HepG2 (cell line): ENCODE measurements around the gene VPS26A. TPM values are rescaled to one million over a fixed set of nuclear protein-coding genes. Genes with fewer than 3 reads are reported as not detected.

Experiments used
- ATAC-seq: fragments of 200-7000 bp; cut with Tn5 transposase; 3 replicates; pipeline ENCODE4 v1.9.1; 2020; ENCODE audit warnings: mild to moderate bottlenecking, moderate library complexity
- BruUV-seq: library from RNA; stranded (reverse); fragments of 400-500 nt; replicated peaks from 2 replicates; lab custom pipeline; 2021; lab: Mats Ljungman, UMichigan
- CTCF ChIA-PET: fragments of 300-600 bp; formaldehyde crosslinking; extraction: SDS; loops from one replicate; lab custom pipeline; 2021; ENCODE audit warnings: low total read pairs, inconsistent platforms, low intra/inter-chr PET ratio; lab: Yijun Ruan, JAX
- POLR2A ChIA-PET: fragments of 350-600 bp; sonication (Branson Sonifier 250); formaldehyde crosslinking; loops from one replicate; lab custom pipeline; 2020; ENCODE audit warnings: antibody characterized with exemption, inconsistent platforms; lab: Yijun Ruan, JAX
- DNase-seq: peaks from one replicate; pipeline ENCODE4 v3.0.0-alpha.2; 2015; ENCODE audit warnings: low spot score
- FAIRE-seq: peaks from 3 replicates; lab custom pipeline; 2011; peaks lifted over from hg19 to GRCh38; lab: Jason Lieb, UNC
- H2AFZ ChIP-seq: one replicate; pipeline ENCODE4 v1.6.1; 2011; ENCODE audit warnings: low read length, inconsistent platforms
- H3K27ac ChIP-seq: fragments of 300-600 bp; 3 replicates; pipeline ENCODE4 v1.8.0; 2011; ENCODE audit warnings: mixed run types, mild to moderate bottlenecking, mixed read lengths, low read length, inconsistent platforms; ENCODE audit not compliant: insufficient read depth; ENCODE audit errors: extremely low read length
- H3K27me3 ChIP-seq, 2 experiments: fragments of 200-600 bp in 1 of 2; 2 replicates in 1 of 2; 3 replicates in 1 of 2; pipeline versions ENCODE4 v1.6.0 to v1.8.0; 2011; ENCODE audit warnings: low read length in 2 of 2, mild to moderate bottlenecking in 2 of 2, moderate library complexity in 2 of 2, inconsistent platforms in 1 of 2; ENCODE audit not compliant: insufficient read depth in 2 of 2, control insufficient read depth in 1 of 2
- H3K36me3 ChIP-seq, 2 experiments: fragments of 200-600 bp in 1 of 2; replicated peaks in 1 of 2; 2 replicates in 1 of 2; 3 replicates in 1 of 2; pipeline versions ENCODE4 v1.5.1 to v1.8.0; 2011; ENCODE audit warnings: low read length in 2 of 2, inconsistent platforms in 1 of 2; ENCODE audit not compliant: insufficient read depth in 2 of 2, control insufficient read depth in 1 of 2
- H3K4me1 ChIP-seq: 2 replicates; pipeline ENCODE4 v1.5.1; 2012; ENCODE audit warnings: low read length, inconsistent platforms; ENCODE audit not compliant: insufficient read depth
- H3K4me2 ChIP-seq: 2 replicates; pipeline ENCODE4 v1.6.0; 2011; ENCODE audit warnings: low read depth, low read length, inconsistent platforms
- H3K4me3 ChIP-seq, 3 experiments: fragments of 200-600 bp in 1 of 3; sonication (generic), shearing (Covaris generic) in 1 of 3; replicated peaks in 1 of 3; 2 replicates each; pipeline ENCODE4 v1.5.1; 2011 to 2016; ENCODE audit warnings: low read length in 3 of 3, inconsistent platforms in 2 of 3, low read depth in 2 of 3, mild to moderate bottlenecking in 2 of 3, control low read depth in 1 of 3, mixed read lengths in 1 of 3; ENCODE audit not compliant: insufficient read depth in 1 of 3
- H3K79me2 ChIP-seq: one replicate; pipeline ENCODE4 v1.6.1; 2011; ENCODE audit warnings: low read length, inconsistent platforms; ENCODE audit not compliant: insufficient read depth
- H3K9ac ChIP-seq: 2 replicates; pipeline ENCODE4 v1.6.0; 2011; ENCODE audit warnings: mild to moderate bottlenecking, low read depth, low read length, inconsistent platforms; ENCODE audit not compliant: insufficient read depth
- H3K9me3 ChIP-seq: 2 replicates; pipeline ENCODE4 v1.5.1; 2012; ENCODE audit warnings: mild to moderate bottlenecking, low read length
- H4K20me1 ChIP-seq: 2 replicates; pipeline ENCODE4 v1.6.0; 2011; ENCODE audit warnings: inconsistent platforms, mild to moderate bottlenecking, low read length, moderate library complexity; ENCODE audit not compliant: insufficient read depth
- GRHL1 ChIP-seq: sonication (generic); formaldehyde crosslinking; conservative IDR thresholded peaks from 2 replicates; pipeline ENCODE4 v1.8.0; 2022; ENCODE audit warnings: missing genetic modification reagents
- MEIS1 ChIP-seq: sonication (generic); formaldehyde crosslinking; IDR thresholded peaks from 2 replicates; pipeline ENCODE4 v1.9.0; 2021; ENCODE audit warnings: mild to moderate bottlenecking, missing genetic modification reagents, moderate library complexity, borderline replicate concordance
- RAD21 ChIP-seq: fragments of 450-650 bp; formaldehyde crosslinking; IDR thresholded peaks from 2 replicates; pipeline ENCODE4 v1.5.0; 2020; ENCODE audit warnings: mild to moderate bottlenecking
- RFX3 ChIP-seq: IDR thresholded peaks from 2 replicates; pipeline ENCODE4 v1.6.1; 2016; ENCODE audit warnings: missing biosample characterization, missing genetic modification reagents
- TEAD3 ChIP-seq: optimal IDR thresholded peaks from 2 replicates; pipeline ENCODE3; 2016; ENCODE audit warnings: borderline replicate concordance
- ZEB1 ChIP-seq: IDR thresholded peaks from 2 replicates; pipeline ENCODE4 v1.6.1; 2012; ENCODE audit warnings: mild to moderate bottlenecking, low read depth, inconsistent platforms; ENCODE audit not compliant: insufficient replicate concordance
- ZMYM4 ChIP-seq: sonication (generic); formaldehyde crosslinking; IDR thresholded peaks from 2 replicates; pipeline ENCODE4 v1.8.1; 2023; ENCODE audit warnings: mild to moderate bottlenecking, missing genetic modification reagents
- ZNF12 ChIP-seq: sonication (generic); formaldehyde crosslinking; IDR thresholded peaks from 2 replicates; pipeline ENCODE4 v1.5.0; 2020; ENCODE audit warnings: missing genetic modification reagents
- ZNF362 ChIP-seq: sonication (generic); formaldehyde crosslinking; IDR thresholded peaks from 2 replicates; pipeline ENCODE4 v1.4.0; 2020; ENCODE audit warnings: missing genetic modification reagents, mild to moderate bottlenecking, borderline replicate concordance
- ZNF788 ChIP-seq: sonication (generic); formaldehyde crosslinking; IDR thresholded peaks from 2 replicates; pipeline ENCODE4 v1.5.0; 2020; ENCODE audit warnings: mild to moderate bottlenecking, missing genetic modification reagents, borderline replicate concordance
- ZSCAN25 ChIP-seq: sonication (generic); formaldehyde crosslinking; IDR thresholded peaks from 2 replicates; pipeline ENCODE4 v1.8.0; 2022; ENCODE audit warnings: mild to moderate bottlenecking, missing genetic modification reagents
- WGBS: methylation state at CpG from one replicate; pipeline ENCODE4 v1.1.6; 2017; ENCODE audit warnings: low lambda C conversion rate; 5-methylcytosine and 5-hydroxymethylcytosine counted together
- in situ Hi-C: cut with HindIII; loops from 2 replicates; pipeline ENCODE4 v1.10.0; 2017; ENCODE audit warnings: low pct_unique_long_range_greater_than_20kb; ENCODE audit not compliant: extremely low pct_ligation_motif_present
- intact Hi-C: fragments of 100-400 bp; cut with micrococcal nuclease; formaldehyde crosslinking; loops from one replicate; pipeline ENCODE4 v1.10.0; 2022; ENCODE audit not compliant: unreplicated experiment
- polyA plus RNA-seq, 8 experiments: library from polyadenylated mRNA; depleted of rRNA in 3 of 8; stranded (reverse) in 7 of 8; unstranded in 1 of 8; fragments of >200 nt; fragmentation: Illumina TruSeq in 4 of 8; extraction: Trizol in 4 of 8; gene quantifications; 2 replicates each; pipeline versions ENCODE4 v1.2.1 to v1.2.3, GENCODE V29; 2011 to 2016; ENCODE audit warnings: low read depth in 4 of 8, missing spikeins in 1 of 8, mixed read lengths in 1 of 8; ENCODE audit not compliant: insufficient read depth in 1 of 8
- total RNA-seq, 5 experiments: library from RNA; depleted of rRNA; stranded (reverse); fragments of >200 nt; fragmentation: Illumina TruSeq; extraction: Trizol; gene quantifications; 2 replicates each; pipeline ENCODE4 v1.2.3, GENCODE V29; 2016; ENCODE audit warnings: low read depth in 1 of 5
- TF ChIP-seq, protein P1 (sequence below): sonication (generic); formaldehyde crosslinking; IDR thresholded peaks from 2 replicates; pipeline ENCODE4 v1.5.0; 2020; ENCODE audit warnings: missing genetic modification reagents
- TF ChIP-seq, protein P2 (sequence below): sonication (generic); formaldehyde crosslinking; IDR thresholded peaks from 2 replicates; pipeline ENCODE4 v1.4.0; 2020; ENCODE audit warnings: missing genetic modification reagents, borderline replicate concordance

Gene VPS26A
- total and polyA plus RNA-seq, 2 of the 13 experiments (the other 11 are each of a cell fraction or from before 2014, with no cell fraction given) = 12.9 to 32.6 TPM

GRCh38 chr10:69074532-69074931 is 49.4 kb upstream of the VPS26A start:
- no peaks in the 10 kb centered on the region for H3K79me2 ChIP-seq
- no peaks in the 10 kb centered on the region for H4K20me1 ChIP-seq
- peaks cover 14% of the 10 kb centered on the region for H3K4me1 ChIP-seq
- H3K9ac ChIP-seq = no peak overlapping the region
- in situ Hi-C loops = no loop called here
- no TSS peak for BruUV-seq
- DNase-seq (no peak), ATAC-seq (no peak), FAIRE-seq (no peak)
- H3K27me3 ChIP-seq = peaks cover 2 to 8% of the 10 kb centered on the region in 2 experiments; a peak in 1 of 5 replicates
- 58% methylated on average over 4 of the region's 4 CpGs for WGBS
- TF ChIP-seq ZNF788 (CRISPR knock-in tag) (no peak), TEAD3 (CRISPR knock-in tag) (no peak), ZNF362 (CRISPR knock-in tag) (no peak), ZMYM4 (no peak), RFX3 (CRISPR knock-in tag) (no peak), GRHL1 (no peak), MEIS1 (CRISPR knock-in tag) (no peak), RAD21 (no peak), ZNF12 (CRISPR knock-in tag) (no peak), ZSCAN25 (CRISPR knock-in tag) (no peak), ZEB1 (no peak)
- TF ChIP-seq, protein P1, sequence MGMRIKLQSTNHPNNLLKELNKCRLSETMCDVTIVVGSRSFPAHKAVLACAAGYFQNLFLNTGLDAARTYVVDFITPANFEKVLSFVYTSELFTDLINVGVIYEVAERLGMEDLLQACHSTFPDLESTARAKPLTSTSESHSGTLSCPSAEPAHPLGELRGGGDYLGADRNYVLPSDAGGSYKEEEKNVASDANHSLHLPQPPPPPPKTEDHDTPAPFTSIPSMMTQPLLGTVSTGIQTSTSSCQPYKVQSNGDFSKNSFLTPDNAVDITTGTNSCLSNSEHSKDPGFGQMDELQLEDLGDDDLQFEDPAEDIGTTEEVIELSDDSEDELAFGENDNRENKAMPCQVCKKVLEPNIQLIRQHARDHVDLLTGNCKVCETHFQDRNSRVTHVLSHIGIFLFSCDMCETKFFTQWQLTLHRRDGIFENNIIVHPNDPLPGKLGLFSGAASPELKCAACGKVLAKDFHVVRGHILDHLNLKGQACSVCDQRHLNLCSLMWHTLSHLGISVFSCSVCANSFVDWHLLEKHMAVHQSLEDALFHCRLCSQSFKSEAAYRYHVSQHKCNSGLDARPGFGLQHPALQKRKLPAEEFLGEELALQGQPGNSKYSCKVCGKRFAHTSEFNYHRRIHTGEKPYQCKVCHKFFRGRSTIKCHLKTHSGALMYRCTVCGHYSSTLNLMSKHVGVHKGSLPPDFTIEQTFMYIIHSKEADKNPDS (CRISPR knock-in tag) = no peak
- TF ChIP-seq, protein P2, sequence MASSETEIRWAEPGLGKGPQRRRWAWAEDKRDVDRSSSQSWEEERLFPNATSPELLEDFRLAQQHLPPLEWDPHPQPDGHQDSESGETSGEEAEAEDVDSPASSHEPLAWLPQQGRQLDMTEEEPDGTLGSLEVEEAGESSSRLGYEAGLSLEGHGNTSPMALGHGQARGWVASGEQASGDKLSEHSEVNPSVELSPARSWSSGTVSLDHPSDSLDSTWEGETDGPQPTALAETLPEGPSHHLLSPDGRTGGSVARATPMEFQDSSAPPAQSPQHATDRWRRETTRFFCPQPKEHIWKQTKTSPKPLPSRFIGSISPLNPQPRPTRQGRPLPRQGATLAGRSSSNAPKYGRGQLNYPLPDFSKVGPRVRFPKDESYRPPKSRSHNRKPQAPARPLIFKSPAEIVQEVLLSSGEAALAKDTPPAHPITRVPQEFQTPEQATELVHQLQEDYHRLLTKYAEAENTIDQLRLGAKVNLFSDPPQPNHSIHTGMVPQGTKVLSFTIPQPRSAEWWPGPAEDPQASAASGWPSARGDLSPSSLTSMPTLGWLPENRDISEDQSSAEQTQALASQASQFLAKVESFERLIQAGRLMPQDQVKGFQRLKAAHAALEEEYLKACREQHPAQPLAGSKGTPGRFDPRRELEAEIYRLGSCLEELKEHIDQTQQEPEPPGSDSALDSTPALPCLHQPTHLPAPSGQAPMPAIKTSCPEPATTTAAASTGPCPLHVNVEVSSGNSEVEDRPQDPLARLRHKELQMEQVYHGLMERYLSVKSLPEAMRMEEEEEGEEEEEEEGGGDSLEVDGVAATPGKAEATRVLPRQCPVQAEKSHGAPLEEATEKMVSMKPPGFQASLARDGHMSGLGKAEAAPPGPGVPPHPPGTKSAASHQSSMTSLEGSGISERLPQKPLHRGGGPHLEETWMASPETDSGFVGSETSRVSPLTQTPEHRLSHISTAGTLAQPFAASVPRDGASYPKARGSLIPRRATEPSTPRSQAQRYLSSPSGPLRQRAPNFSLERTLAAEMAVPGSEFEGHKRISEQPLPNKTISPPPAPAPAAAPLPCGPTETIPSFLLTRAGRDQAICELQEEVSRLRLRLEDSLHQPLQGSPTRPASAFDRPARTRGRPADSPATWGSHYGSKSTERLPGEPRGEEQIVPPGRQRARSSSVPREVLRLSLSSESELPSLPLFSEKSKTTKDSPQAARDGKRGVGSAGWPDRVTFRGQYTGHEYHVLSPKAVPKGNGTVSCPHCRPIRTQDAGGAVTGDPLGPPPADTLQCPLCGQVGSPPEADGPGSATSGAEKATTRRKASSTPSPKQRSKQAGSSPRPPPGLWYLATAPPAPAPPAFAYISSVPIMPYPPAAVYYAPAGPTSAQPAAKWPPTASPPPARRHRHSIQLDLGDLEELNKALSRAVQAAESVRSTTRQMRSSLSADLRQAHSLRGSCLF = no peak
- no peak overlapping the region for H3K27ac ChIP-seq
- ChIA-PET POLR2A (no interaction called here), CTCF (no interaction called here)
- H3K36me3 ChIP-seq = no peaks in the 10 kb centered on the region
- no peaks in the 10 kb centered on the region for H3K9me3 ChIP-seq
- H3K4me3 ChIP-seq = no peak overlapping the region
- no peak overlapping the region for H3K4me2 ChIP-seq
- no peak overlapping the region for H2AFZ ChIP-seq
- intact Hi-C loops = no loop called here
